CD4-positive, alpha-beta T cell treated with Interleukin-2 at 100 ng/mL for 4 hours (primary cell): ENCODE results near the gene BLOC1S6.

Experiments used
- DNase-seq: peaks from one replicate; pipeline ENCODE4 v3.0.0-alpha.2; 2020; ENCODE audit warnings: low spot score

Gene BLOC1S6, protein sequence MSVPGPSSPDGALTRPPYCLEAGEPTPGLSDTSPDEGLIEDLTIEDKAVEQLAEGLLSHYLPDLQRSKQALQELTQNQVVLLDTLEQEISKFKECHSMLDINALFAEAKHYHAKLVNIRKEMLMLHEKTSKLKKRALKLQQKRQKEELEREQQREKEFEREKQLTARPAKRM

GRCh38 chr15:45587095-45587862, at the start of gene BLOC1S6:
TSS of gene BLOC1S6 (plus strand) at chr15:45587379. CDS start at chr15:45587444, 65 bp downstream.
- DNase-seq, result peak; percentile 87

DNA sequence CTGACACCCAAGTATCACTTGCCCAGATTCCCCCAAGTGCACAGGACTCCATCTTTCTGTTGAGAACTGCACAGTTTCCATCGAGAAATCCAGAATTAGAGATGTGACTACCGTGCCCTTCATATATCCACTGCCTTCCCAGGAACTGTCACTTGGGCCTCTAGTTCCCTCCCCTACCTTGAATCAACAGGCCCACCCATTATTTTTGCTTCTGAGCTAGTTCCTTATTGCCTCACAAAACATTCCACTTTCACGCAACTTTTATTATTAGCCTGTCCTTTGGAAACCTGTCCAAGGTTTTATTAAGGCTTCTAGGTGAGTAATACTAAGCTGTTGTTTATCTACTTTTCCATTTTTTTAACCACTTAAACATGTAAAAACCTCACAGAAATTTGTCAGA, 47.5 kb upstream of the BLOC1S6 start:
- DNase-seq, result no peak

GRCh38 chr15:45540531-45540930, 46.6 kb upstream of the BLOC1S6 start:
- DNase-seq, result no peak

- no peak for DNase-seq
Measured at GRCh38 chr15:45543051-45543450, 44.1 kb upstream of the BLOC1S6 start.

GRCh38 chr15:45544266-45545023, 42.7 kb upstream of the BLOC1S6 start:
- DNase-seq, result no peak

GRCh38 chr15:45546789-45547188, 40.4 kb upstream of the BLOC1S6 start:
- no peak for DNase-seq

DNA sequence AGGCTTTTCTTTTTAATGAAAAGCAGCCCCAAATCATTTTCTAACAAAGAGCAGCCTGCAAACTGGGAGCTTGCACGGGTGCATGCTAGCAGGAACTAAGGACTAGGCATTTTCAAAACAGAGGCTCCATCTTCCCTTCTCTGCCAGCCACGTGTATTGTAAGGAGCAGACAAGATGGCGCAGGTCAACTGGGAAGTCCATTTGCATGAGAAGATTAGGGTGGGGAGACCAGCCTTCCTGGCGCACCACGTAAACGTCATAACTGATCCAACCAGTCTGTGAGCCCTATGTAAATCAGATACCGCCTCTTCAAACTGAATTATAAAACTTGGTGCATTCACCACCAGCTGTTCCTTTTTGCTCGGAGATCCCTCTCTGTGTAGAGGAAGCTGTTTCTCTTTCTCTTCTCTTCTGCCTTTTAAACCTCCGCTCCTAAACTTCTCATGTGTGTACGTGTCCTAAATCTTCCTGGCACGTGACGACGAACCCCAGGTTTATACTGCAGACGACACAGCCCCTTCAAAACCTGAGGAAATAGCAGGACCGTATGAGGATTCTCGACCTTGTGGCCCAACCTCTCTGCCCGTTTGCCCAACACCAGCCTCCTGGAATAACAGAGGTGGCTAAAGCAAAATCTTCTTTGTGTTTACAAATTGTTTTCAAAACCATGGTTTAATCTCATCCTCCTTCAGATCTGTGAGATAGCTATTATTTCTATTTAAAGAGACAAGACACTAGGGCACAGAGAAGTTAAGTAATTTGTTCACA, 38.2 kb upstream of the BLOC1S6 start:
- no peak for DNase-seq

DNA sequence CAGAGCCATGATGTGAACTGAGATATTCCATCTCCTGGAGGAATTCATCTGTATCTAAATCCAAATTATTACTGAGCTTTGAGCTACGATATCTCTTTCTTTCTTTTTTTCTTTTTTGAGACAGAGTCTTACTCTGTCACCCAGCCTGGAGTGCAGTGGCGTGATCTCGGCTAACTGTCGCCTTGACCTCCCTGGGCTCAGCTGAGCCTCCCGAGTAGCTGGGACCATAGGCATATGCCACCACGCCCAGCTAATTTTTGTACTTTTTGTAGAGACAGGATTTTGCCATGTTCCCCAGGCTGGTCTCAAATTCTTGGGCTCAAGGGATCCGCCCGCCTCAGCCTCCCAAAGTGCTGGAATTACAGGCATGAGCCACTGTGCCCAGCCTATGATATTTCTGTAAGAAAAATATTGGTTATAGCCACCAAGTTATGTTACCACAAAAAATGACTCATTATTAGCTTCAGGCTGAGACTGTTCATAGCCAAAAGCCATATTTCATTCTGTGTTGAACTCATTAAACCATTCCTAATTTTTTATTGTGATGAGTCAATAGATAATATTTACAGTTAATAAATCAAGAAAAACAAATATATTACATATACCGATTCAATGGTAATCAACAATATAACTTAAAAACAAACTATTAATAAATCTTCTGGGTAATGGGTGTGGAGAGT, 37.5 kb upstream of the BLOC1S6 start:
- DNase-seq, result no peak

DNA sequence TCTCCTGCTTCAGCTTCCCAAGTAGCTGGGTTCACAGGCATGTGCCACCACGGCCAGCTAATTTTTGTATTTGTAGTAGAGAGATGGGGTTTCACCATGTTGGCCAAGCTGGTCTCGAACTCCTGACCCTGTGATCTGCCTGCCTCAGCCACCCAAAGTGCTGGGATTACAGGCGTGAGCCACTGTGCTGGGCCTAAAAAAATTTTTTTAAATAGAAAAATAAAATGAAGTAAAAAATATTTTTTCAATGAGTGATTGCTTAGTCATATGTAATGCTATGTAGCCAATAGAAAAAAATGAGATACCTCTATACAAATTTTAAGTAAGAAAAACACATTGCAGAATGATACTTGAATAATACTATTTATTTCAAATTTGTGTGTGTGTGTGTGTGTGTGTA, 36.7 kb upstream of the BLOC1S6 start:
- DNase-seq, result no peak

DNA sequence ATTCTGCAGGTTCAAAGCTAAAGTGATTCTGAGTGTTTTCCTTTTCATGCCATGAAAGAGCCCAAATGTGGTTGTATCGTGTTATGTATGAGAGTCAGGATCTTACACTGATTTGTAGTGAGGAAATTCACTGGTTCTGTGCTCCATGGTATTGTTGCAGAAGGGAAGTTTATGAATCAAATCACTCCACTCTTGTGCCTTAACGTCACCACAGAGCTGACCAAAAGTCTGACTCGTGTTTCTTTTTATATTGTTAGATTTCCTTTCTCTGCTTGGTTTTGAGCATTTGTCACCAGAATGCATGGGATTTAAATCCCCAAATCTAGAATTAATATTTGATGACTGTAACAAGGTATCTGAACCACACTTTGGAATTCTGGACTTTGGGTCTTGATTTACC, 35.5 kb upstream of the BLOC1S6 start:
- DNase-seq, result no peak

GRCh38 chr15:45555934-45556608, 31.1 kb upstream of the BLOC1S6 start:
- DNase-seq, result no peak

DNA sequence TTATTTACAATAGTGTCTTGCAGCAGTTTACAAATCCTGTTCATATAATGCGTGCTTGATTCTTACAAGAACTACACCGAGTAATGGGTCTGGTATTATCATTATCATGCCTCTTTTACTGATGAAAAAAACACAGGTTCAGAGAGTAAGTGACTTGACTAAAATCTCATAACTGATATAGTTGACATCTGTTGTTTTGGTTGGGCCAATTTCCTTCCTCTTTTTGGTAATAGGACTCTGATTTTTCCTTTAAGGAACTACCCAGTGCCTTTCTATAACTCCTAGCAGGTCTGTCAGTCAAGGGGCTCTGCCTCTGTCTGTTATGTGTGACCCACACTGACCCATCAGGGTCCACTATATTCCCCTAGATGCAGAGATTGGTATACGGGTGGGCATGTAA, 14.6 kb upstream of the BLOC1S6 start:
- no peak for DNase-seq

- DNase-seq, result no peak
Measured at GRCh38 chr15:45573961-45574629, 13.1 kb upstream of the BLOC1S6 start.

DNA sequence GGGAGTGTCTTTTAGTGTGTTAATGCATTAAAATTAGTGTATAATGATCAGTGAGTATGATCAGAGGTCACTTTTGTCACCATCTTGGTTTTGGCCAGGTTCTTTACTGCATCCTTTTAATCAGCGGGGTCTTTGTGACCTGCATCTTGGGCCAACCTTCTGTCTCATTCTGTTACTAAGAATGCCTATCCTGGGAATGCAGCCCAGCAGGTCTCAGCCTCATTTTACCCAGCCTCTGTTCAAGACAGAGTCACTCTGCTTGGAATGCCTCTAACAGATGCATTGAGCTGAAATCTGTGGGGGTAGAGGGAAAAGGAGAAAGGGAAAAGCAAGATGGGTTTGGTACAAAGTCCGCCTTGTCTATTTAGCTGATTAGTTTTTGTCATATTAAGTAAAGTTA, 5.3 kb upstream of the BLOC1S6 start:
- no peak for DNase-seq

GRCh38 chr15:45583731-45584639, 3.2 kb upstream of the BLOC1S6 start:
- peak; percentile 7 for DNase-seq

DNA sequence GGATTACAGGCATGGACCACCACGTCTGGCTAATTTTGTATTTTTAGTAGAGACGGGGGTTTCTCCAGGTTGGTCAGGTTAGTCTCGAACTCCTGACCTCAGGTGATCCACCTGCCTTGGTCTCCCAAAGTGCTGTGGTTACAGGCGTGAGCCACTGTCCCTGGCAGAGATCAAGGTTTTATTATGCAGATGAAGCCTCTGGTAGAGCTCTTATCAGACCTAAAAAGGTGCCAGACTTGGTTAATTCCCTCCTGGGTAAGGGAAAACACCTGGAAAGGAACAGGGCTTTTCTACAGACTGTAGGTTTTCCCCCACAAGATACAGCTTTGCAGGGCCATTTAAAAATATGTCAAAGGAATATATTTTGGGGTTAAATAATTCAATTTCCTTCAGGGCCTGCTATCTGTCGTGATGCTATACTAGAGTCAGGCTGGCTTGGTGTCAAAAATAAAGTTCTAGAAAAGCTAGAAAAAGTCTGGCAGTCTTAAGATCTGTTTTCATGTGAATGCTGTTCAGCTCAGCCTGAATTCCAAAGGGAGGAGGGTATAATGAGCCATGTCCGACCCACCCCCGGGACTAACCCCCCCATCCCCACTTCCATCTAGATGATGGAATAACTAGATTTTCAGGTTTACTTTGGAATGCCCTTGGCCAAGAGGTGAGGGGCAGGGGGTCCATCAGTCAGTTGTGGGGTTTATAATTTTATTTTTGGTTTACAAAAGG, 1.9 kb upstream of the BLOC1S6 start:
- DNase-seq, result no peak

DNA sequence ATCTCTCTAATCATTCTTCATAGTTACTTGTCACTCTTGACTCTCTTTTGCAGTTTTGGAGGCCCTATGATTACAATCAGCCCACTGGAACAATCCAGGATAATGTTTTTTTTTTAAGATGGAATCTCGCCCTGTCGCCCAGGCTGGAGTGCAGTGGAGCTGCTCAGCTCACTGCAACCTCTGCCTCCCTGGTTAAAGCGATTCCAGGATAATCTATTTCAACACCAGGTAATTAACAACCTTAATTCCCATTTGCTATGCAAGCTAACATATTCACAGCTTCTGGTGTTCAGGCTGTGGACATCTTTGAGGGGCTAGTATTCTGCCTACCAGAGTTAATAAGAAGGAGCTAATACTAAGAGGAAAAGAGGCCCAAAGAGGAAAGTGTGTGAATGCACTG, 1.1 kb upstream of the BLOC1S6 start:
- DNase-seq, result no peak

DNA sequence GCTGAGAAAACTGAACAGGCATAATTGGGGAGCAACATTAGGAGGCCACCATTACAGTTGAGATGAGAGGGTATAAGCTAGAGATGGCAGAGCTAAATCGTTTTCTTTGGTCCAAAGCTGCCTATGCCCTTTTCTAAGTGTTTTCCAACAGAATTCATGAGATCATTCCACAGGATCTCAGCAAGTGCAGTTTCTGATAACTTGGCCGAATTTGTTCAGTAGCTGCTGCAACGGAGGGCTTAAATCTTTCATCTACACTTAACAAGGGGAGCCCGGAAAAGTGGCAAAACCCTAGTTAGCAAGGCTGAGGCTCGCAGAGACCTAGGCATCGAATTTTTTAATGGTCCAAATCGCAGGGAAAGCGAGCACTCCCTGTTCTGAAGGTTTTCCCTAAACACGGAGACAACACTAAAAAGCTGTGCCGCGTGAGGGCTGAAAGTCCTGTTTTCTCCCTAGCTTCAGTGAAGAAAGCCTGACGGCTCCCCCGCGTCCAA, 531 bp upstream of the BLOC1S6 start:
- peak; percentile 2 for DNase-seq

GRCh38 chr15:45587863-45588170, 638 bp downstream of the BLOC1S6 start:
- no peak for DNase-seq
